ENCODE results near the gene STT3A. TPM values are rescaled to one million over a fixed set of nuclear protein-coding genes. Genes with fewer than 3 reads are reported as not detected.

STT3A gene
- total and polyA plus RNA-seq, 2 experiments from 2014 or later, result 91.7 to 156 TPM

DNA sequence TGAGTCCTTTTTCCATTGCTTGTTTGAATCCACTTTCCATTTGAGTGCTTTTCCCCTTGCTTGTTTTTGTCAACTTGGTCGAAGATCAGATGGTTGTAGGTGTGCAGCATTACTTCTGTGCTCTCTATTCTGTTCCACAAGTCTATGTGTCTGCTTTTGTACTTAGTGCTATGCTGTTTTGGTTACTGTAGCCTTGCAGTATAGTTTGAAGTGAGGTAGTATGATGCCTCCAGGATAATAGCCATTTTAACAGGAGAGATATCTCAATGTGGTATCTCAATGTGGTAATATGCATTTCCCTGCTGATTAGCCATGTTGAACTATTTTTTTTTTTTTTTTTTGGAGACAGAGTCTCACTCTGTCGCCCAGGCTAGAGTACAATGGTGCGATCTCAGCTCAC lies 71.3 kb downstream of the STT3A start:
- H3K4me3 ChIP-seq, result no peak overlapping the region
- H4K20me1 ChIP-seq (replicated peaks; ENCODE audit: insufficient read depth), result no peaks in the 10 kb centered on the region; the same call in 1 of the 2 replicates
- H3K79me2 ChIP-seq (replicated peaks; ENCODE audit: insufficient read depth), result peaks cover 47% of the 10 kb centered on the region
- TF ChIP-seq STAT1 (IDR thresholded peaks at IDR 0.05; ENCODE audit: unreplicated experiment), result no peak
- TF ChIP-seq NANOG (IDR thresholded peaks at IDR 0.05; ENCODE audit: borderline replicate concordance), result no peak
- TF ChIP-seq EZH2 (IDR thresholded peaks at IDR 0.05; ENCODE audit: low read depth, unreplicated experiment), result no peak
- no peak for TF ChIP-seq JUNB (IDR thresholded peaks at IDR 0.05; ENCODE audit: unreplicated experiment)
- TF ChIP-seq ZNF331 (CRISPR knock-in tag; IDR thresholded peaks at IDR 0.05; ENCODE audit: low read depth), result no peak
- no peak for TF ChIP-seq CREB1 (CRISPR knock-in tag; IDR thresholded peaks at IDR 0.05; ENCODE audit: low read depth)
- TF ChIP-seq ZNF114 (CRISPR knock-in tag; IDR thresholded peaks at IDR 0.05), result no peak
- TF ChIP-seq, protein P1, sequence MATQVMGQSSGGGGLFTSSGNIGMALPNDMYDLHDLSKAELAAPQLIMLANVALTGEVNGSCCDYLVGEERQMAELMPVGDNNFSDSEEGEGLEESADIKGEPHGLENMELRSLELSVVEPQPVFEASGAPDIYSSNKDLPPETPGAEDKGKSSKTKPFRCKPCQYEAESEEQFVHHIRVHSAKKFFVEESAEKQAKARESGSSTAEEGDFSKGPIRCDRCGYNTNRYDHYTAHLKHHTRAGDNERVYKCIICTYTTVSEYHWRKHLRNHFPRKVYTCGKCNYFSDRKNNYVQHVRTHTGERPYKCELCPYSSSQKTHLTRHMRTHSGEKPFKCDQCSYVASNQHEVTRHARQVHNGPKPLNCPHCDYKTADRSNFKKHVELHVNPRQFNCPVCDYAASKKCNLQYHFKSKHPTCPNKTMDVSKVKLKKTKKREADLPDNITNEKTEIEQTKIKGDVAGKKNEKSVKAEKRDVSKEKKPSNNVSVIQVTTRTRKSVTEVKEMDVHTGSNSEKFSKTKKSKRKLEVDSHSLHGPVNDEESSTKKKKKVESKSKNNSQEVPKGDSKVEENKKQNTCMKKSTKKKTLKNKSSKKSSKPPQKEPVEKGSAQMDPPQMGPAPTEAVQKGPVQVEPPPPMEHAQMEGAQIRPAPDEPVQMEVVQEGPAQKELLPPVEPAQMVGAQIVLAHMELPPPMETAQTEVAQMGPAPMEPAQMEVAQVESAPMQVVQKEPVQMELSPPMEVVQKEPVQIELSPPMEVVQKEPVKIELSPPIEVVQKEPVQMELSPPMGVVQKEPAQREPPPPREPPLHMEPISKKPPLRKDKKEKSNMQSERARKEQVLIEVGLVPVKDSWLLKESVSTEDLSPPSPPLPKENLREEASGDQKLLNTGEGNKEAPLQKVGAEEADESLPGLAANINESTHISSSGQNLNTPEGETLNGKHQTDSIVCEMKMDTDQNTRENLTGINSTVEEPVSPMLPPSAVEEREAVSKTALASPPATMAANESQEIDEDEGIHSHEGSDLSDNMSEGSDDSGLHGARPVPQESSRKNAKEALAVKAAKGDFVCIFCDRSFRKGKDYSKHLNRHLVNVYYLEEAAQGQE (IDR thresholded peaks at IDR 0.05; ENCODE audit: unreplicated experiment), result no peak
- no peak for TF ChIP-seq POLR2AphosphoS5 (IDR thresholded peaks at IDR 0.05; ENCODE audit: low read depth)
- TF ChIP-seq, protein P2, sequence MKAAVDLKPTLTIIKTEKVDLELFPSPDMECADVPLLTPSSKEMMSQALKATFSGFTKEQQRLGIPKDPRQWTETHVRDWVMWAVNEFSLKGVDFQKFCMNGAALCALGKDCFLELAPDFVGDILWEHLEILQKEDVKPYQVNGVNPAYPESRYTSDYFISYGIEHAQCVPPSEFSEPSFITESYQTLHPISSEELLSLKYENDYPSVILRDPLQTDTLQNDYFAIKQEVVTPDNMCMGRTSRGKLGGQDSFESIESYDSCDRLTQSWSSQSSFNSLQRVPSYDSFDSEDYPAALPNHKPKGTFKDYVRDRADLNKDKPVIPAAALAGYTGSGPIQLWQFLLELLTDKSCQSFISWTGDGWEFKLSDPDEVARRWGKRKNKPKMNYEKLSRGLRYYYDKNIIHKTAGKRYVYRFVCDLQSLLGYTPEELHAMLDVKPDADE (IDR thresholded peaks at IDR 0.05), result no peak
- TF ChIP-seq, protein P3, sequence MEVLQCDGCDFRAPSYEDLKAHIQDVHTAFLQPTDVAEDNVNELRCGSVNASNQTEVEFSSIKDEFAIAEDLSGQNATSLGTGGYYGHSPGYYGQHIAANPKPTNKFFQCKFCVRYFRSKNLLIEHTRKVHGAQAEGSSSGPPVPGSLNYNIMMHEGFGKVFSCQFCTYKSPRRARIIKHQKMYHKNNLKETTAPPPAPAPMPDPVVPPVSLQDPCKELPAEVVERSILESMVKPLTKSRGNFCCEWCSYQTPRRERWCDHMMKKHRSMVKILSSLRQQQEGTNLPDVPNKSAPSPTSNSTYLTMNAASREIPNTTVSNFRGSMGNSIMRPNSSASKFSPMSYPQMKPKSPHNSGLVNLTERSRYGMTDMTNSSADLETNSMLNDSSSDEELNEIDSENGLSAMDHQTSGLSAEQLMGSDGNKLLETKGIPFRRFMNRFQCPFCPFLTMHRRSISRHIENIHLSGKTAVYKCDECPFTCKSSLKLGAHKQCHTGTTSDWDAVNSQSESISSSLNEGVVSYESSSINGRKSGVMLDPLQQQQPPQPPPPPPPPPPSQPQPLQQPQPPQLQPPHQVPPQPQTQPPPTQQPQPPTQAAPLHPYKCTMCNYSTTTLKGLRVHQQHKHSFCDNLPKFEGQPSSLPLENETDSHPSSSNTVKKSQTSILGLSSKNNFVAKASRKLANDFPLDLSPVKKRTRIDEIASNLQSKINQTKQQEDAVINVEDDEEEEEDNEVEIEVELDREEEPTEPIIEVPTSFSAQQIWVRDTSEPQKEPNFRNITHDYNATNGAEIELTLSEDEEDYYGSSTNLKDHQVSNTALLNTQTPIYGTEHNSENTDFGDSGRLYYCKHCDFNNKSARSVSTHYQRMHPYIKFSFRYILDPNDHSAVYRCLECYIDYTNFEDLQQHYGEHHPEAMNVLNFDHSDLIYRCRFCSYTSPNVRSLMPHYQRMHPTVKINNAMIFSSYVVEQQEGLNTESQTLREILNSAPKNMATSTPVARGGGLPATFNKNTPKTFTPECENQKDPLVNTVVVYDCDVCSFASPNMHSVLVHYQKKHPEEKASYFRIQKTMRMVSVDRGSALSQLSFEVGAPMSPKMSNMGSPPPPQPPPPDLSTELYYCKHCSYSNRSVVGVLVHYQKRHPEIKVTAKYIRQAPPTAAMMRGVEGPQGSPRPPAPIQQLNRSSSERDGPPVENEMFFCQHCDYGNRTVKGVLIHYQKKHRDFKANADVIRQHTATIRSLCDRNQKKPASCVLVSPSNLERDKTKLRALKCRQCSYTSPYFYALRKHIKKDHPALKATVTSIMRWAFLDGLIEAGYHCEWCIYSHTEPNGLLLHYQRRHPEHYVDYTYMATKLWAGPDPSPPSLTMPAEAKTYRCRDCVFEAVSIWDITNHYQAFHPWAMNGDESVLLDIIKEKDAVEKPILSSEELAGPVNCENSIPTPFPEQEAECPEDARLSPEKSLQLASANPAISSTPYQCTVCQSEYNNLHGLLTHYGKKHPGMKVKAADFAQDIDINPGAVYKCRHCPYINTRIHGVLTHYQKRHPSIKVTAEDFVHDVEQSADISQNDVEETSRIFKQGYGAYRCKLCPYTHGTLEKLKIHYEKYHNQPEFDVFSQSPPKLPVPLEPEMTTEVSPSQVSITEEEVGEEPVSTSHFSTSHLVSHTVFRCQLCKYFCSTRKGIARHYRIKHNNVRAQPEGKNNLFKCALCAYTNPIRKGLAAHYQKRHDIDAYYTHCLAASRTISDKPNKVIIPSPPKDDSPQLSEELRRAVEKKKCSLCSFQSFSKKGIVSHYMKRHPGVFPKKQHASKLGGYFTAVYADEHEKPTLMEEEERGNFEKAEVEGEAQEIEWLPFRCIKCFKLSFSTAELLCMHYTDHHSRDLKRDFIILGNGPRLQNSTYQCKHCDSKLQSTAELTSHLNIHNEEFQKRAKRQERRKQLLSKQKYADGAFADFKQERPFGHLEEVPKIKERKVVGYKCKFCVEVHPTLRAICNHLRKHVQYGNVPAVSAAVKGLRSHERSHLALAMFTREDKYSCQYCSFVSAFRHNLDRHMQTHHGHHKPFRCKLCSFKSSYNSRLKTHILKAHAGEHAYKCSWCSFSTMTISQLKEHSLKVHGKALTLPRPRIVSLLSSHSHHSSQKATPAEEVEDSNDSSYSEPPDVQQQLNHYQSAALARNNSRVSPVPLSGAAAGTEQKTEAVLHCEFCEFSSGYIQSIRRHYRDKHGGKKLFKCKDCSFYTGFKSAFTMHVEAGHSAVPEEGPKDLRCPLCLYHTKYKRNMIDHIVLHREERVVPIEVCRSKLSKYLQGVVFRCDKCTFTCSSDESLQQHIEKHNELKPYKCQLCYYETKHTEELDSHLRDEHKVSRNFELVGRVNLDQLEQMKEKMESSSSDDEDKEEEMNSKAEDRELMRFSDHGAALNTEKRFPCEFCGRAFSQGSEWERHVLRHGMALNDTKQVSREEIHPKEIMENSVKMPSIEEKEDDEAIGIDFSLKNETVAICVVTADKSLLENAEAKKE (CRISPR knock-in tag; IDR thresholded peaks at IDR 0.05), result no peak
- TF ChIP-seq, protein P4, sequence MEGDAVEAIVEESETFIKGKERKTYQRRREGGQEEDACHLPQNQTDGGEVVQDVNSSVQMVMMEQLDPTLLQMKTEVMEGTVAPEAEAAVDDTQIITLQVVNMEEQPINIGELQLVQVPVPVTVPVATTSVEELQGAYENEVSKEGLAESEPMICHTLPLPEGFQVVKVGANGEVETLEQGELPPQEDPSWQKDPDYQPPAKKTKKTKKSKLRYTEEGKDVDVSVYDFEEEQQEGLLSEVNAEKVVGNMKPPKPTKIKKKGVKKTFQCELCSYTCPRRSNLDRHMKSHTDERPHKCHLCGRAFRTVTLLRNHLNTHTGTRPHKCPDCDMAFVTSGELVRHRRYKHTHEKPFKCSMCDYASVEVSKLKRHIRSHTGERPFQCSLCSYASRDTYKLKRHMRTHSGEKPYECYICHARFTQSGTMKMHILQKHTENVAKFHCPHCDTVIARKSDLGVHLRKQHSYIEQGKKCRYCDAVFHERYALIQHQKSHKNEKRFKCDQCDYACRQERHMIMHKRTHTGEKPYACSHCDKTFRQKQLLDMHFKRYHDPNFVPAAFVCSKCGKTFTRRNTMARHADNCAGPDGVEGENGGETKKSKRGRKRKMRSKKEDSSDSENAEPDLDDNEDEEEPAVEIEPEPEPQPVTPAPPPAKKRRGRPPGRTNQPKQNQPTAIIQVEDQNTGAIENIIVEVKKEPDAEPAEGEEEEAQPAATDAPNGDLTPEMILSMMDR (conservative IDR thresholded peaks at IDR 0.05; ENCODE audit: low read depth in 2 of 2), result no peak
- TF ChIP-seq EZH2phosphoT487 (IDR thresholded peaks at IDR 0.05; ENCODE audit: unreplicated experiment), result no peak
- no peaks in the 10 kb centered on the region for H3F3A ChIP-seq (replicated peaks; ENCODE audit: low read depth)
- DNase-seq (ENCODE audit: low spot score), result no peak
- Mint-ChIP-seq H3K36me3 (ENCODE audit: low read depth) (peaks cover 72% of the 10 kb centered on the region), H3K4me3 (no peak overlapping the region), H3K4me1 (no peaks in the 10 kb centered on the region), H3K27ac (no peak overlapping the region), H3K27me3 (ENCODE audit: insufficient read depth, low read depth, poor library complexity) (no peaks in the 10 kb centered on the region), H3K9me3 (peaks cover 5% of the 10 kb centered on the region; the same call in 2 of the 3 replicates)
- no peaks in the 10 kb centered on the region for H3K4me1 ChIP-seq (ENCODE audit: insufficient read depth)
- H3K36me3 ChIP-seq (ENCODE audit: insufficient read depth), result peaks cover 5% of the 10 kb centered on the region; the same call in 1 of the 2 replicates
- H3K4me2 ChIP-seq, result no peak overlapping the region
- no peaks in the 10 kb centered on the region for H3K27me3 ChIP-seq (ENCODE audit: insufficient read depth)
- no peak overlapping the region for H3K27ac ChIP-seq (ENCODE audit: low read depth)
- no peak for ATAC-seq
- no peaks in the 10 kb centered on the region for H3K9me2 ChIP-seq (ENCODE audit: insufficient read depth)
- H2AFZ ChIP-seq, result no peak overlapping the region

Measured in GM23338 (cell line).